T-helper 2 cell (primary cell): ENCODE measurements around the gene COL12A1.
"Not testable (repeated sequence)": the region's sequence is repeated elsewhere in the genome, so short reads cannot be mapped to it uniquely, and the experiment has no call there.

Source experiments
- DNase-seq, 5 experiments: peaks; one replicate each; pipeline versions ENCODE4 v3.0.0 to v3.0.0-alpha.2; 2012 to 2022

COL12A1 gene

DNA sequence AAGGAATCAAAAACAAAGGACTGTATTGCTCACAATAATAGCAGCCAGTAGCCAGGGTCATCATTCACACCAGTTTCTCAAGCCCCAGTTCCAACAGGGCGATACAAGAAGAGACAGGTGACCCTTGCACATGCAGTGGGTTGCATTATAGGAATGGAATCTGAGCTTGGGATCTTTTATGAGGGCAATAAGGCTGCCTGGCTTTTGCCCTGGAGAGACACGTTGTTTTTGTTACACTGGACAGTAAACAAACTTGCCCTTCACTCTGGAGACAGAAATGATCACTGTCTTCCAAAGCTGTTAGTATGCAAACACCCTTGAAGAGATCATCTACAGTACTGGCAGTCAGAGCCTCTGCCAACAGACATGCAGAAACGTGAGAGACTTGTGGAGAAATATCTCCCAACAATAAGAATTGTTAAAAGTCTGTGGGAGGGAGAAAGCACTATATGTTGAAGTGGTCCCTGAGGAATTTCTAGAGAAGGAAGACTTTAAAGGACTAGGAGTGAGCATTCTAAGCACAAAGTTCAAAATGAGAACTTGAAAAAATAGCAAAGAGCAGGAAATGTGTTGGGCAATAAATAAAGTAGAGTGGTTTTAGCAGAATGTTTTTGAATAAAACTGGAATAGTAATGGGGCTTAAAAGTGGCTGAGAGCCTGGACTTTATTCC is 6.2 kb upstream of the COL12A1 start:
- DNase-seq = no peak

DNA sequence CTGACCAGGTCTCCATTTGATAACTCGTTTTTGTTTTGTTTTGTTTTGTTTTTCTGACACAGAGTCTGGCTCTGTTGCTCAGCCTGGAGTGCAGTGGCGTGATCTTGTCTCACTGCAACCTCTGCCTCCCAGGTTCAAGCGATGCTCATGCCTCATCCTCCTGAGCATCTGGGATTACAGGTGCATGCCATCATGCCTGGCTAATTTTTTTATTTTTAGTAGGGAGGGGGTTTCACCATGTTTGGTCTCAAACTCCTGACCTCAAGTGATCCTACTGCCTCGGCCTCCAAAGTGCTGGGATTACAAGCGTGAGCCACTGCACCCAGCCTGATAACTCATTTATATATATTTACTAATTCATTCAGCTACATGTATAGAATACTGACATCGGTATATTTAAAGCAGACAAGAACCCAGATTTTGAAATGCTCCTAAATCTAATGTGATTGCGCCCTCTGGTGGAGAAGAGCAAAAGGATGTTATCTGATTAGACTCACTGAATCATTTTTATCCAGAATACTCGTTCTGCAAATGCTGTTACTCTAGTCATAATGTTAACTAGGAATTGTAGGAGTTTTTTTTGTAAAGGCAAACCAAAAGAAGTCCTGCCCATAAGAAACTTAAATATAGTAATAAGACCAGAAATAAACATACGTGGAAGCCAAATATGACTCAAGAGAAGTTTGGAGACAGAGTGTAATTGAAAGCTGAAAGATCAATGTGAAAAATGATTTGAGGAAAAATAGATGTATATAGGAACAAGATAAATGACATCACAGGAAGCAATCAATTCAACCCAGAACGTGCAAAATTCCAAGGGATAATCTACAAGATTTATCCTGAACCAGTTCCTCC is 5.3 kb upstream of the COL12A1 start:
- peak in 2 of 5 experiments; percentile 21 to 63 for DNase-seq

- DNase-seq = no peak
Measured at GRCh38 chr6:75209184-75209723, 3.4 kb upstream of the COL12A1 start.

GRCh38 chr6:75208298-75209183 is 2.7 kb upstream of the COL12A1 start:
- peak; percentile 49 to 74 (median 65) for DNase-seq

GRCh38 chr6:75206576-75207342 is 906 bp upstream of the COL12A1 start:
- DNase-seq = no peak

- DNase-seq = peak in 1 of 5 experiments; percentile 32
Measured at GRCh38 chr6:75204959-75205775, 686 bp downstream of the COL12A1 start.

DNA sequence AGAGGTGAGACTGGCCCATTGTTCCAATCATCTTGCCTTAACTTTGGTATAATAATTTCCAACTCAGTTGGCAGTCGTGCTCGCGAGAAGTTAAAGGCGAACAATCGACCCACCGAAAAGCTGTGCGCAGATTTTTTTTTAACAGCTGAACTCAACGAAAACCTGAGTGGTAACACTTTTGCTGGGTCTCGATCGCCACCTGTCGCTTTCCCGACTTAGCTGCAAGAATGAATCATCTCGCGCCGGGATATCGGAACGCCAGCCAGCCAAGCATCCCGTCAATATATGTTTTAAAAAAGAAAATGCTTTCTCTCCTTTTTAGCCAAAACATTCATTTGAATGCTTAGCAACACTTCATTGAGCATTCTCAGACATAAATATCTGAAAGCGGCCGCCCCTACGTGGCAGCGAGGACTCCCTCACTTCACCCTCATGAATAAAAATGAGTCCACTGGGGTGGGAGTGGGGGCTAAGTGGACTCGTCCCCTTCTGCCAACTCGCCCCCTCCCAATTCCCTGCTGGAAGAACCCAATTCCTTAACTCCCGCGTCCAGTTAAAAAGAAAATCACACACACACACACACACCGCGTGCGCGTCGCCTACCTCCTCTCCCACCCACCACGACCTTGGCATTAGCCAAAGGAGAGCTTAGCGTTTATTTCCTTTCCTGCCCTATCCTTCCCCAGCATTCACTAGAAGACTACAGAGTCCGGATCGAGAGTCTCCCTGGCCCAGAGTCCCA is 1.5 kb downstream of the COL12A1 start:
- peak in 1 of 5 experiments; percentile 43 for DNase-seq

DNA sequence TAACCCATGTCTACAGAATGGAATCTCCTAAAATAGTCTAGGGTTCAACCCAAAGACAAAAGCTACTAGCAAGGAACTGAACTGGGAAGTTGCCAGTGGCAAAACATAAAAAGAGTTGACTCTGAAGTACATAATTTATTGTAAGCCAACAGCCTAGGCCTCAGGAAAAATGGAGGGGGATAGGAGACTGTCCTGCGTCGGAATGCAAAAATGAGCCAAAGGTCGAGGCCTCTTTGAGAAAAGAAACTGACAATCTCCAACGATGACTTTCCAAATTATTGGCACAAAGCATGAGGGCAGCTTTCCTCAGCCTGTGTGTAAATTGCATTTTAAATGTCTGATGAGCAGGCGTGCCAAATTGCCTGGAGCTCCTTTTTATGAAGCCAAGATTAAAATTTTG is 2.1 kb downstream of the COL12A1 start:
- no peak for DNase-seq

DNA sequence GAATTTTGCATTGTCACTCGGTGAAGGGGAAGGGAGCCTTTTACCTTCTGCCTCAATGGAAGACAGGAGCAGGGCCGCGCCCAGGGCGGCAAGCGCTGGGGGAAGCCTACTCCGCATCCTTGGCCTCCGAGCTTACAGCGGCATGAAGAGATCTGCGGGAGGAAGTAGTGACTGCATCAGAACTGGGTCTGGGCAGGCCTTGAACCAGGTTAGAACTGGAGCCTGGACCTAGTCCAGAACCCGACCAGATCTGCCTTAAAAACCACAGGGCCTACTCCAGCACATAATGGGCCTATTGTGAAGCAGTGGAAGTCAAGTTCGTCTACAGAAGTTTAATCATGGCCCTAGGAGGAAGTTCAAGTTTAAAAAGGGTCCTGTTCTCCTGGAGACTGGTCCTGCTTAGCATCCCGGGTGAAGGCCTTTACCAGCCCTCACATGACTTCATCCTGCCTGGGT is 3.1 kb downstream of the COL12A1 start:
- DNase-seq = no peak

GRCh38 chr6:75201901-75202672 is 3.8 kb downstream of the COL12A1 start:
- no peak for DNase-seq

DNA sequence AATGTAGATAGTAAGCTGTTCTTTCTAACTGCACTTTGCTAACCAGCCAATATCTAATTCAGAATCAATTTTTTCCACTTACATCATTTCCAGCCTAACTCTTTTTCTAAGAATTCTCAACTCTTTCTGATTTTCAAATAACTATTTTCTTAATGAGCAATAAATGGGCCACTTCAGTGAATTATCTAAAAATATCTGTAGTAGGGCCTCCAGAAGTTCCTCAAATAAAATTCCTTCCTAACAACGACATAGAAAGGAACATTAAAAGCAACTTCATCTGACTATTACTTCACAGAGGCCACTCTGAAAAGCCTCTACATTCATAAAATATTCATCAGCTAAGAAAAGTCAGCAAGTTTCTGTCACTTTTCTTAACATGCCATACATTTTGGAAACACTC is 4.8 kb downstream of the COL12A1 start:
- DNase-seq = no peak

GRCh38 chr6:75199889-75200288 is 6.0 kb downstream of the COL12A1 start:
- no peak for DNase-seq

DNA sequence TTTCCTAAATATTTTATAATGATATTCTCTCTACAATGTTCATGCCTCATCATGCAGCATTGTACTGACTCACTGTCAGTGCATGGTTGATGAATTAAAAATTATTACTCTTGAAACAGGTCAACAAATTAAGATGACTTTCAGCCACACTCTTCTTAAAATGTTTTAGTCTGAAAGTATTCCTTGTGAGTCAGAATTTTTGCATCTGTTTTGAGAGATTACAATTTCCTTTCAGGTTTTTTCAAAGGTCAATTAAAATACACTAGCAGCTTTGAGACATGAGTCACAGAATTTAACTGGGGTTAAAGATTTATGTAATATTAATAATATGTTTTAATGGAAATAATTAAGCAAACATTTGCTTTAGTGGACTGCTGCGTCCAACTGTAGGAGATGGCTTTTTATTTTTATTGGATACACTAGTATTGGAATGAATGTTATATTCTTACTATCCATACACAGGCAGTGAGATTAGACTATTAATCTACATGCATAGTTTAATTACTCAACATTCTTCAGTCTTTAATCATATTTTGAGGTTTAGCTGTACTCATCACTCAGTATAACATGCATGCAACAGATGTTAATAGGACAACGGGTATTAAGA is 9.7 kb downstream of the COL12A1 start:
- no peak for DNase-seq

GRCh38 chr6:75188221-75188925 is 17.5 kb downstream of the COL12A1 start:
- no peak for DNase-seq

DNA sequence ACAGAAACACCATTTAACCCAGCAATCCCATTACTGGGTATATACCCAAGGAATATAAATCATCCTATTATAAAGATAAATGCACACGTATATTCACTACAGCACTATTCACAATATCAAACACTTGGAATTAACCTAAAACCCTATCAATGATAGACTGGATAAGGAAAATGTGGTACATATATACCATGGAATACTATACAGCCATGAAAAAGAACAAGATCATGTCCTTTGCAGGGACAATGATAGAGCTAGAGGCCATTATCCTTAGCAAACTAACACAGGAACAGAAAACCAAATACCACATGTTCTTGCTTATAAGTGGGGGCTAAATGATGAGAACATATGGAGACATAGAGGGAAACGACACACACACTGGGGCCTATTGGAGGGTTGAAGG is 19.3 kb downstream of the COL12A1 start:
- not testable (repeated sequence) for DNase-seq

DNA sequence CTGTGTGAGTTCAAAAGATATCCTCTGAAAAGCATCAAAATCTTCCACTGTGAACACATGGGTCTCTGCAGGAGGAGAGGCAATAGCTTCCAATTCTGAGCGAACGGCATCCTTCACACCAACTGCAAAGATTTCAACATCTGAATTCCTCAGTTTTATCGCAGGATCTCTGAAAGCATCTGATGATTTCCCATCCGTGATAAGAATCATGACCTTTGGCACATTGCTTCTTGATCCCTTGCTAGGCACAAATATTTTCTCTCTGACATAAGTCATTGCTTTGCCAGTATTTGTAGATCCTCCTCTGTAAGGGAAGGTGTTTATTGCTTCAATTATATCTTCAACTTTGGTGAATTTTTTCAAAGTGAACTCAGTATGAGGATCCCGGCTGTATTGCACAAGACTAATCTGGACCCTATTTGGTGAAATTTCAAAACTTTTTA is 22.7 kb downstream of the COL12A1 start:
- DNase-seq = no peak

- no peak for DNase-seq
Measured at GRCh38 chr6:75180864-75181263, 25.0 kb downstream of the COL12A1 start.

- no peak for DNase-seq
Measured at GRCh38 chr6:75178757-75179156, 27.1 kb downstream of the COL12A1 start.
